Esophagus muscularis mucosa (tissue), 4 donors: Measurements from ENCODE around the gene KANTR. TPM values are rescaled to one million over a fixed set of nuclear protein-coding genes. Genes with fewer than 3 reads are reported as not detected.

Experiments used
- DNase-seq: peaks from one replicate; pipeline ENCODE4 v3.0.0-alpha.2; 2017; ENCODE audit errors: extremely low spot score
- H3K27ac ChIP-seq, 4 donors: fragments of 200-600 bp; sonication (generic); replicated peaks in 1 of 4; 1 replicate in 3 of 4; 2 replicates in 1 of 4; pipeline ENCODE4 v1.5.1; 2016 to 2019; ENCODE audit warnings: mild to moderate bottlenecking in 1 of 4
- H3K27me3 ChIP-seq, 4 donors: fragments of 200-600 bp; sonication (generic); one replicate each; pipeline versions ENCODE4 v1.5.1 to v1.6.0; 2016 to 2019
- H3K36me3 ChIP-seq, 4 donors: fragments of 200-600 bp; sonication (generic); one replicate each; pipeline ENCODE4 v1.5.1; 2016 to 2019
- H3K4me1 ChIP-seq, 4 donors: fragments of 200-600 bp; sonication (generic); one replicate each; pipeline ENCODE4 v1.5.1; 2016 to 2019
- H3K4me3 ChIP-seq, 4 donors: fragments of 200-600 bp; sonication (generic); 1 replicate in 2 of 4; 2 replicates in 2 of 4; pipeline ENCODE4 v1.5.1; 2016 to 2019; ENCODE audit warnings: mild to moderate bottlenecking in 4 of 4, moderate library complexity in 1 of 4
- H3K9me3 ChIP-seq, 4 donors: fragments of 200-600 bp; sonication (generic); 1 replicate in 3 of 4; 2 replicates in 1 of 4; pipeline ENCODE4 v1.5.1; 2016 to 2019
- CTCF ChIP-seq, 3 experiments: fragments of 200-600 bp in 2 of 3; fragments of 450-650 bp in 1 of 3; sonication (generic) in 2 of 3; IDR thresholded peaks; one replicate each; pipeline ENCODE4 v1.5.1; 2017 to 2019; ENCODE audit warnings: antibody characterized with exemption in 3 of 3, mild to moderate bottlenecking in 2 of 3, moderate library complexity in 1 of 3
- EP300 ChIP-seq: sonication (generic); formaldehyde crosslinking; IDR thresholded peaks from one replicate; pipeline ENCODE4 v1.6.1; 2017; ENCODE audit warnings: antibody characterized with exemption
- POLR2A ChIP-seq: fragments of 450-650 bp; IDR thresholded peaks from one replicate; pipeline ENCODE4 v1.6.1; 2017; ENCODE audit warnings: antibody characterized with exemption, moderate library complexity, mild to moderate bottlenecking, low read depth
- POLR2AphosphoS5 ChIP-seq, 2 donors: sonication (generic); formaldehyde crosslinking; IDR thresholded peaks; one replicate each; pipeline ENCODE4 v1.6.1; 2017; ENCODE audit warnings: antibody characterized with exemption in 2 of 2
- whole genome bisulfite sequencing: methylation state at CpG from one replicate; pipeline ENCODE4 v1.1.5; 2018; 5-methylcytosine and 5-hydroxymethylcytosine counted together
- intact Hi-C: fragments of 100-400 bp; cut with DNase I; formaldehyde crosslinking; loops from one replicate; pipeline ENCODE4 v1.15.1; 2023
- total RNA-seq, 4 donors: library from RNA; depleted of rRNA; stranded (reverse); fragments of >200 nt; gene quantifications; one replicate each; pipeline versions ENCODE4 v1.1.0 to v1.2.1, GENCODE V29; 2016

Gene KANTR
- total RNA-seq, 4 donors from 2014 or later: 8.3 to 17.4 (median 14.2) TPM

GRCh38 chrX:53133400-53133799 lies 39.5 kb downstream of the KANTR start:
- DNase-seq: no peak
- intact Hi-C loops: no loop called here
- peaks cover 0 to 10% (median 3%) of the 10 kb centered on the region in 4 donors for H3K36me3 ChIP-seq
- H3K27ac ChIP-seq: no peak overlapping the region
- no peaks in the 10 kb centered on the region for H3K4me1 ChIP-seq
- no peaks in the 10 kb centered on the region for H3K27me3 ChIP-seq
- TF ChIP-seq EP300 (no peak), CTCF (IDR thresholded peaks at IDR 0.05) (no peak), POLR2AphosphoS5 (IDR thresholded peaks at IDR 0.05) (no peak), POLR2A (no peak)
- no peak overlapping the region for H3K4me3 ChIP-seq
- H3K9me3 ChIP-seq: no peaks in the 10 kb centered on the region
- 89% methylated on average over 4 of the region's 4 CpGs for WGBS

- no peaks in the 10 kb centered on the region for H3K4me1 ChIP-seq
- no peak for DNase-seq
- H3K27me3 ChIP-seq: no peaks in the 10 kb centered on the region
- intact Hi-C loops: no loop called here
- H3K4me3 ChIP-seq: no peak overlapping the region
- no peaks in the 10 kb centered on the region for H3K9me3 ChIP-seq
- no peak overlapping the region for H3K27ac ChIP-seq
- TF ChIP-seq CTCF (IDR thresholded peaks at IDR 0.05) (no peak), POLR2A (no peak), EP300 (no peak), POLR2AphosphoS5 (IDR thresholded peaks at IDR 0.05) (no peak)
- 47% methylated on average over 2 of the region's 2 CpGs for WGBS
- H3K36me3 ChIP-seq: peaks cover 0 to 10% (median 3%) of the 10 kb centered on the region in 4 donors
Observed at GRCh38 chrX:53135581-53135980, 41.6 kb downstream of the KANTR start.

- intact Hi-C loops: no loop called here
- Histone ChIP-seq H3K9me3 (no peaks in the 10 kb centered on the region), H3K27me3 (no peaks in the 10 kb centered on the region), H3K27ac (no peak overlapping the region), H3K4me3 (no peak overlapping the region), H3K4me1 (no peaks in the 10 kb centered on the region), H3K36me3 (no peaks in the 10 kb centered on the region)
- 75% methylated on average over 1 of the region's 1 CpG for WGBS
- TF ChIP-seq POLR2AphosphoS5 (IDR thresholded peaks at IDR 0.05) (no peak), EP300 (no peak), POLR2A (no peak), CTCF (IDR thresholded peaks at IDR 0.05) (no peak)
- DNase-seq: no peak
Observed at GRCh38 chrX:53153581-53153980, 59.6 kb downstream of the KANTR start.

- Histone ChIP-seq H3K36me3 (no peaks in the 10 kb centered on the region), H3K27me3 (no peaks in the 10 kb centered on the region), H3K4me3 (no peak overlapping the region), H3K9me3 (no peaks in the 10 kb centered on the region), H3K4me1 (no peaks in the 10 kb centered on the region), H3K27ac (no peak overlapping the region)
- intact Hi-C loops: no loop called here
- no peak for DNase-seq
- WGBS: 91% methylated on average over 8 of the region's 8 CpGs
- no peak for TF ChIP-seq POLR2A
- TF ChIP-seq CTCF (IDR thresholded peaks at IDR 0.05): no peak
- no peak for TF ChIP-seq POLR2AphosphoS5 (IDR thresholded peaks at IDR 0.05)
- TF ChIP-seq EP300: no peak
Observed at GRCh38 chrX:53155512-53156206, 61.7 kb downstream of the KANTR start.

GRCh38 chrX:53156207-53156596 lies 62.3 kb downstream of the KANTR start:
- Histone ChIP-seq H3K27ac (no peak overlapping the region), H3K27me3 (no peaks in the 10 kb centered on the region), H3K36me3 (no peaks in the 10 kb centered on the region), H3K4me3 (no peak overlapping the region), H3K4me1 (no peaks in the 10 kb centered on the region), H3K9me3 (no peaks in the 10 kb centered on the region)
- no peak for DNase-seq
- TF ChIP-seq CTCF (IDR thresholded peaks at IDR 0.05): no peak
- intact Hi-C loops: no loop called here
- 86% methylated on average over 2 of the region's 2 CpGs for WGBS
